H9 (cell line): ENCODE results near the gene VIPR2. TPM values are rescaled to one million over a fixed set of nuclear protein-coding genes. Genes with fewer than 3 reads are reported as not detected.

Experiments used
- DNase-seq: peaks from one replicate; pipeline ENCODE4 v3.0.0-alpha.2; 2017
- H2AFZ ChIP-seq: one replicate; pipeline ENCODE4 v1.6.1; 2013; ENCODE audit warnings: mild to moderate bottlenecking, low read length, control low read depth, moderate library complexity
- H2AK5ac ChIP-seq: 2 replicates; pipeline ENCODE4 v1.6.1; 2013; ENCODE audit warnings: low read length, control low read depth, mixed read lengths; ENCODE audit not compliant: insufficient read length
- H2BK120ac ChIP-seq: one replicate; pipeline ENCODE4 v1.6.1; 2013; ENCODE audit warnings: low read depth, mild to moderate bottlenecking, low read length, control low read depth, inconsistent platforms; ENCODE audit not compliant: poor library complexity, severe bottlenecking
- H2BK12ac ChIP-seq: 2 replicates; pipeline ENCODE4 v1.6.1; 2013; ENCODE audit warnings: low read length, control low read depth, mixed read lengths, low read depth; ENCODE audit not compliant: insufficient read length
- H2BK15ac ChIP-seq: 2 replicates; pipeline ENCODE4 v1.6.1; 2013; ENCODE audit warnings: low read depth, low read length, control low read depth
- H2BK20ac ChIP-seq: one replicate; pipeline ENCODE4 v1.6.1; 2013; ENCODE audit warnings: low read depth, mild to moderate bottlenecking, low read length, control low read depth, inconsistent platforms; ENCODE audit not compliant: poor library complexity, severe bottlenecking
- H2BK5ac ChIP-seq: 2 replicates; pipeline ENCODE4 v1.6.1; 2013; ENCODE audit warnings: low read length, control low read depth, mixed read lengths; ENCODE audit not compliant: insufficient read length
- H3K14ac ChIP-seq: 2 replicates; pipeline ENCODE4 v1.6.1; 2013; ENCODE audit warnings: low read length, control low read depth; ENCODE audit not compliant: insufficient read depth
- H3K18ac ChIP-seq: 2 replicates; pipeline ENCODE4 v1.6.1; 2013; ENCODE audit warnings: low read depth, mild to moderate bottlenecking, mixed read lengths, low read length, control low read depth; ENCODE audit not compliant: insufficient read length
- H3K23ac ChIP-seq: 2 replicates; pipeline ENCODE4 v1.6.1; 2013; ENCODE audit warnings: low read length, control low read depth, mixed read lengths, low read depth; ENCODE audit not compliant: insufficient read length
- H3K23me2 ChIP-seq: 2 replicates; pipeline ENCODE4 v1.6.1; 2013; ENCODE audit warnings: low read depth, mild to moderate bottlenecking, mixed read lengths, low read length, control low read depth; ENCODE audit not compliant: insufficient read length, poor library complexity, severe bottlenecking
- H3K27ac ChIP-seq: 2 replicates; pipeline ENCODE4 v1.5.1; 2013; ENCODE audit warnings: low read length, control low read depth, mixed read lengths, low read depth; ENCODE audit not compliant: insufficient read length
- H3K27me3 ChIP-seq: 2 replicates; pipeline ENCODE4 v1.6.1; 2013; ENCODE audit warnings: low read length, control low read depth, inconsistent platforms; ENCODE audit not compliant: insufficient read depth
- H3K4ac ChIP-seq: 2 replicates; pipeline ENCODE4 v1.6.1; 2013; ENCODE audit warnings: low read depth, mild to moderate bottlenecking, control low read depth, inconsistent platforms, low read length, moderate library complexity
- H3K4me1 ChIP-seq: 2 replicates; pipeline ENCODE4 v1.6.1; 2013; ENCODE audit warnings: low read length, control low read depth, inconsistent platforms; ENCODE audit not compliant: insufficient read depth
- H3K4me2 ChIP-seq: 2 replicates; pipeline ENCODE4 v1.6.1; 2013; ENCODE audit warnings: low read length, control low read depth, mixed read lengths; ENCODE audit not compliant: insufficient read length, insufficient read depth
- H3K56ac ChIP-seq: 2 replicates; pipeline ENCODE4 v1.6.1; 2013; ENCODE audit warnings: low read depth, mild to moderate bottlenecking, mixed read lengths, low read length, control low read depth; ENCODE audit not compliant: insufficient read length
- H3K79me1 ChIP-seq: 2 replicates; pipeline ENCODE4 v1.6.1; 2013; ENCODE audit warnings: low read depth, mild to moderate bottlenecking, moderate library complexity, low read length, control low read depth, inconsistent platforms; ENCODE audit not compliant: insufficient read depth, poor library complexity, severe bottlenecking
- H3K79me2 ChIP-seq: 2 replicates; pipeline ENCODE4 v1.6.1; 2013; ENCODE audit warnings: low read length, control low read depth, inconsistent platforms; ENCODE audit not compliant: insufficient read depth
- H3K9ac ChIP-seq: 2 replicates; pipeline ENCODE4 v1.6.1; 2013; ENCODE audit warnings: low read length, control low read depth, mixed read lengths; ENCODE audit not compliant: insufficient read length; ENCODE audit errors: extremely low read depth
- H3K9me3 ChIP-seq: one replicate; pipeline ENCODE4 v1.6.1; 2013; ENCODE audit warnings: low read depth, low read length, inconsistent platforms; ENCODE audit not compliant: control insufficient read depth
- H3T11ph ChIP-seq: one replicate; pipeline ENCODE4 v1.6.1; 2013; ENCODE audit warnings: mild to moderate bottlenecking, low read length, control low read depth, inconsistent platforms
- H4K20me1 ChIP-seq: one replicate; pipeline ENCODE4 v1.6.1; 2013; ENCODE audit not compliant: control insufficient read depth, insufficient read length, insufficient read depth
- H4K5ac ChIP-seq: 2 replicates; pipeline ENCODE4 v1.6.1; 2013; ENCODE audit warnings: low read depth, mild to moderate bottlenecking, mixed read lengths, low read length, control low read depth; ENCODE audit not compliant: insufficient read length
- H4K8ac ChIP-seq: replicated peaks from 2 replicates; pipeline ENCODE4 v1.6.1; 2013; ENCODE audit warnings: low read length, control low read depth, mixed read lengths, low read depth; ENCODE audit not compliant: insufficient read length
- H4K91ac ChIP-seq: 2 replicates; pipeline ENCODE4 v1.6.1; 2013; ENCODE audit warnings: low read depth, mild to moderate bottlenecking, moderate library complexity, mixed read lengths, low read length, control low read depth; ENCODE audit not compliant: insufficient read length
- H3K27ac Mint-ChIP-seq, 3 experiments: 2 replicates in 2 of 3; 3 replicates in 1 of 3; pipeline ENCODE4 v1.8.0; 2020 to 2021; ENCODE audit warnings: mixed read lengths in 3 of 3, mild to moderate bottlenecking in 1 of 3, moderate library complexity in 1 of 3
- H3K27me3 Mint-ChIP-seq: 2 replicates; pipeline ENCODE4 v1.8.0; 2021; ENCODE audit warnings: low read depth, mild to moderate bottlenecking, moderate library complexity, mixed read lengths
- H3K36me3 Mint-ChIP-seq, 3 experiments: 2 replicates in 2 of 3; 3 replicates in 1 of 3; pipeline ENCODE4 v1.8.0; 2020 to 2021; ENCODE audit warnings: low read depth in 3 of 3, mixed read lengths in 3 of 3; ENCODE audit not compliant: insufficient read depth in 1 of 3
- H3K4me1 Mint-ChIP-seq, 2 experiments: 2 replicates each; pipeline ENCODE4 v1.8.0; 2020; ENCODE audit warnings: mixed read lengths in 2 of 2
- H3K4me3 Mint-ChIP-seq, 2 experiments: 2 replicates in 1 of 2; 3 replicates in 1 of 2; pipeline ENCODE4 v1.8.0; 2020 to 2021; ENCODE audit warnings: mild to moderate bottlenecking in 2 of 2, mixed read lengths in 2 of 2, moderate library complexity in 1 of 2
- H3K9me3 Mint-ChIP-seq, 2 experiments: 2 replicates in 1 of 2; 3 replicates in 1 of 2; pipeline ENCODE4 v1.8.0; 2020; ENCODE audit warnings: mild to moderate bottlenecking in 2 of 2, mixed read lengths in 2 of 2, moderate library complexity in 1 of 2
- CTCF ChIP-seq: fragments of 200-600 bp; sonication (generic); conservative IDR thresholded peaks from 3 replicates; pipeline ENCODE4 v1.8.0; 2021; ENCODE audit warnings: antibody characterized with exemption, mild to moderate bottlenecking
- WGBS: extraction: QIAGEN DNeasy Blood & Tissue Kit; methylation state at CpG from one replicate; pipeline ENCODE4 v1.1.7; 2013; ENCODE audit warnings: missing lambda C conversion rate, low lambda C conversion rate, mixed read lengths; ENCODE audit not compliant: insufficient read length; ENCODE audit errors: extremely low coverage; 5-methylcytosine and 5-hydroxymethylcytosine counted together
- total RNA-seq: library from RNA; stranded (reverse); gene quantifications from 2 replicates; pipeline ENCODE4 v1.2.1, GENCODE V29; 2021

Gene VIPR2
- total RNA-seq, 1 experiment from 2014 or later = 1.6 TPM

- no peaks in the 10 kb centered on the region for H3K79me2 ChIP-seq
Measured at GRCh38 chr7:159099711-159100231, 44.9 kb downstream of the VIPR2 start.

More at GRCh38 chr7:159099711-159100231, 44.9 kb downstream of the VIPR2 start:
- Histone ChIP-seq H3K4ac (no peak overlapping the region), H3K79me1 (no peaks in the 10 kb centered on the region), H3K18ac (no peak overlapping the region), H4K20me1 (no peaks in the 10 kb centered on the region), H4K8ac (no peak overlapping the region), H2BK15ac (no peak overlapping the region), H3K9me3 (no peaks in the 10 kb centered on the region), H4K5ac (no peak overlapping the region), H2BK12ac (no peak overlapping the region), H3K14ac (no peak overlapping the region), H3T11ph (no peak overlapping the region), H2AFZ (no peak overlapping the region), H3K4me2 (no peak overlapping the region), H3K27ac (no peak overlapping the region), H4K91ac (no peak overlapping the region), H3K56ac (no peak overlapping the region), H3K23ac (no peak overlapping the region), H2BK5ac (no peak overlapping the region), H3K4me1 (no peaks in the 10 kb centered on the region), H3K23me2 (no peaks in the 10 kb centered on the region), H2BK20ac (no peak overlapping the region), H2BK120ac (no peak overlapping the region), H3K9ac (no peak overlapping the region), H3K27me3 (no peaks in the 10 kb centered on the region), H2AK5ac (no peak overlapping the region)
- WGBS = no CpG with 5 or more reads among the region's 10 CpGs
- no peak for TF ChIP-seq CTCF
- H3K27ac Mint-ChIP-seq = no peak overlapping the region
- H3K4me1 Mint-ChIP-seq = peaks cover 0 to 4% of the 10 kb centered on the region in 2 experiments; a peak in 1 of 4 replicates
- no peak overlapping the region for H3K4me3 Mint-ChIP-seq
- peaks cover 13 to 21% (median 19%) of the 10 kb centered on the region in 3 experiments for H3K36me3 Mint-ChIP-seq
- H3K27me3 Mint-ChIP-seq = no peaks in the 10 kb centered on the region
- DNase-seq = peak; percentile 14
- peaks cover 10 to 16% of the 10 kb centered on the region in 2 experiments; a peak in 4 of 5 replicates for H3K9me3 Mint-ChIP-seq
